K562 (cell line): Measurements from ENCODE around the gene RAI1. TPM values are rescaled to one million over a fixed set of nuclear protein-coding genes. Genes with fewer than 3 reads are reported as not detected.

ENCODE experiments used
- ATAC-seq: fragments of 200-7000 bp; cut with Tn5 transposase; 3 replicates; pipeline ENCODE4 v1.9.1; 2020; ENCODE audit warnings: moderate library complexity
- BruUV-seq: library from RNA; stranded (reverse); fragments of 400-500 nt; replicated peaks from 2 replicates; lab custom pipeline; 2021; lab: Mats Ljungman, UMichigan
- CTCF ChIA-PET: fragments of 300-600 bp; formaldehyde crosslinking; extraction: SDS; loops from one replicate; lab custom pipeline; 2021; ENCODE audit warnings: low intra/inter-chr PET ratio; lab: Yijun Ruan, JAX
- POLR2A ChIA-PET: fragments of 300-600, 350-650 bp; sonication (Branson Sonifier 250); formaldehyde crosslinking; extraction: SDS; loops from one replicate; lab custom pipeline; 2021; ENCODE audit warnings: antibody characterized with exemption, inconsistent platforms; lab: Yijun Ruan, JAX
- DNase-seq, 4 experiments: peaks; one replicate each; pipeline versions ENCODE4 v3.0.0 to v3.0.0-alpha.2; 2011 to 2018; ENCODE audit warnings: low spot score in 3 of 4, mixed read lengths in 3 of 4; ENCODE audit errors: extremely low read depth in 1 of 4
- FAIRE-seq: peaks from 2 replicates; lab custom pipeline; 2011; peaks lifted over from hg19 to GRCh38; lab: Jason Lieb, UNC
- H2AFZ ChIP-seq: 2 replicates; pipeline ENCODE4 v1.6.0; 2011; ENCODE audit warnings: low read depth, low read length, control low read depth, inconsistent platforms
- H3K27ac ChIP-seq: fragments of 200-600 bp; 3 replicates; pipeline ENCODE4 v1.8.0; 2011; ENCODE audit warnings: low read depth, mild to moderate bottlenecking, control low read depth, inconsistent platforms, low read length, moderate library complexity, mixed read lengths; ENCODE audit errors: extremely low read depth
- H3K27me3 ChIP-seq, 2 experiments: fragments of 300-600 bp in 1 of 2; 2 replicates in 1 of 2; 3 replicates in 1 of 2; pipeline versions ENCODE4 v1.6.0 to v1.8.0; 2011; ENCODE audit warnings: inconsistent platforms in 2 of 2, low read length in 2 of 2, mild to moderate bottlenecking in 1 of 2, mixed read lengths in 1 of 2, moderate library complexity in 1 of 2; ENCODE audit not compliant: control insufficient read depth in 2 of 2, insufficient read depth in 2 of 2
- H3K36me3 ChIP-seq: fragments of 300-600 bp; 3 replicates; pipeline ENCODE4 v1.8.0; 2011; ENCODE audit warnings: mild to moderate bottlenecking, low read length, inconsistent platforms; ENCODE audit not compliant: control insufficient read depth, insufficient read depth
- H3K4me1 ChIP-seq, 2 experiments: fragments of 200-600 bp in 1 of 2; replicated peaks in 1 of 2; 2 replicates in 1 of 2; 3 replicates in 1 of 2; pipeline versions ENCODE4 v1.5.1 to v1.8.0; 2011; ENCODE audit warnings: inconsistent platforms in 2 of 2, low read length in 2 of 2, mild to moderate bottlenecking in 1 of 2, mixed read lengths in 1 of 2, moderate library complexity in 1 of 2; ENCODE audit not compliant: control insufficient read depth in 2 of 2, insufficient read depth in 2 of 2
- H3K4me2 ChIP-seq: 2 replicates; pipeline ENCODE4 v1.6.1; 2011; ENCODE audit warnings: low read length, control low read depth, inconsistent platforms, mixed read lengths; ENCODE audit not compliant: insufficient read depth
- H3K4me3 ChIP-seq: fragments of 200-600 bp; sonication (generic), shearing (Covaris generic); 2 replicates; pipeline ENCODE4 v1.5.1; 2016; ENCODE audit warnings: control low read depth, inconsistent platforms
- H3K79me2 ChIP-seq: fragments of 200-600 bp; 3 replicates; pipeline ENCODE4 v1.8.0; 2011; ENCODE audit warnings: low read length, inconsistent platforms; ENCODE audit not compliant: control insufficient read depth, insufficient read depth
- H3K9ac ChIP-seq, 2 experiments: 2 replicates each; pipeline versions ENCODE4 v1.6.0 to v1.6.1; 2011; ENCODE audit warnings: low read depth in 2 of 2, low read length in 2 of 2, control low read depth in 1 of 2, inconsistent platforms in 1 of 2, mild to moderate bottlenecking in 1 of 2, mixed read lengths in 1 of 2; ENCODE audit not compliant: insufficient read depth in 1 of 2
- H3K9me1 ChIP-seq: one replicate; pipeline ENCODE4 v1.6.0; 2011; ENCODE audit warnings: inconsistent platforms, mild to moderate bottlenecking, low read length, moderate library complexity; ENCODE audit not compliant: control insufficient read depth, insufficient read depth
- H3K9me3 ChIP-seq: replicated peaks from 2 replicates; pipeline ENCODE4 v1.5.1; 2011; ENCODE audit warnings: low read depth, low read length, inconsistent platforms; ENCODE audit not compliant: control insufficient read depth, insufficient read depth
- H4K20me1 ChIP-seq: replicated peaks from 2 replicates; pipeline ENCODE4 v1.6.1; 2011; ENCODE audit warnings: low read length, inconsistent platforms, mixed read lengths; ENCODE audit not compliant: control insufficient read depth, insufficient read depth
- CCNT2 ChIP-seq: IDR thresholded peaks from 2 replicates; pipeline ENCODE4 v1.6.1; 2011; ENCODE audit warnings: borderline replicate concordance, low read depth, mild to moderate bottlenecking, moderate library complexity, mixed read lengths, low read length; ENCODE audit not compliant: insufficient read length; ENCODE audit errors: extremely low read depth
- FIP1L1 ChIP-seq: fragments of 200-400 bp; formaldehyde crosslinking; IDR thresholded peaks from 2 replicates; pipeline ENCODE4 v1.6.1; 2018; ENCODE audit warnings: mild to moderate bottlenecking, low read depth, low read length; ENCODE audit not compliant: poor library complexity, severe bottlenecking
- HDAC1 ChIP-seq, 2 experiments: fragments of 450-650 bp; IDR thresholded peaks; 2 replicates each; pipeline ENCODE4 v1.6.1; 2016 to 2017; ENCODE audit warnings: inconsistent platforms in 1 of 2, mild to moderate bottlenecking in 1 of 2, moderate library complexity in 1 of 2
- HMGN3 ChIP-seq: IDR thresholded peaks from 2 replicates; pipeline ENCODE4 v1.6.1; 2011; ENCODE audit warnings: borderline replicate concordance, low read depth, mild to moderate bottlenecking, mixed read lengths, low read length; ENCODE audit not compliant: insufficient read length; ENCODE audit errors: extremely low read depth
- NEUROD1 ChIP-seq: fragments of 150-350 bp; IDR thresholded peaks from 2 replicates; pipeline ENCODE4 v1.6.1; 2014; ENCODE audit warnings: borderline replicate concordance, low read length, low read depth; ENCODE audit not compliant: partially characterized antibody
- POLR2A ChIP-seq: fragments of 450-650 bp; conservative IDR thresholded peaks from 2 replicates; pipeline ENCODE4 v1.6.1; 2016
- POLR2AphosphoS2 ChIP-seq: IDR thresholded peaks from 2 replicates; pipeline ENCODE4 v1.6.1; 2012; ENCODE audit warnings: low read length, improper control_type of control experiment
- POLR2G ChIP-seq: fragments of 200-400 bp; formaldehyde crosslinking; IDR thresholded peaks from 2 replicates; pipeline ENCODE4 v1.6.1; 2017; ENCODE audit warnings: low read depth, mild to moderate bottlenecking, antibody characterized with exemption, low read length, moderate library complexity
- POLR3G ChIP-seq: IDR thresholded peaks from 2 replicates; pipeline ENCODE4 v1.6.1; 2011; ENCODE audit not compliant: insufficient read length, insufficient replicate concordance; ENCODE audit errors: extremely low read depth
- PTBP1 ChIP-seq: fragments of 200-400 bp; formaldehyde crosslinking; IDR thresholded peaks from 2 replicates; pipeline ENCODE4 v1.6.1; 2017; ENCODE audit warnings: low read depth, low read length
- RBM22 ChIP-seq: fragments of 200-400 bp; formaldehyde crosslinking; IDR thresholded peaks from 2 replicates; pipeline ENCODE4 v1.6.1; 2018; ENCODE audit warnings: low read length, low read depth; ENCODE audit not compliant: poor library complexity, severe bottlenecking
- SNAPC5 ChIP-seq: fragments of 250-450 bp; sonication (Bioruptor Pico); IDR thresholded peaks from 2 replicates; pipeline ENCODE4 v1.8.0; 2021; ENCODE audit warnings: moderate library complexity, mild to moderate bottlenecking, inconsistent platforms
- SUPT5H ChIP-seq: fragments of 450-650 bp; IDR thresholded peaks from 2 replicates; pipeline ENCODE4 v1.6.1; 2016
- TBP ChIP-seq: optimal IDR thresholded peaks from 2 replicates; pipeline ENCODE3; 2011; ENCODE audit warnings: low read depth, low read length, improper control_type of control experiment
- ZBTB33 ChIP-seq: sonication (generic); formaldehyde crosslinking; IDR thresholded peaks from 2 replicates; pipeline ENCODE4 v1.8.1; 2023; ENCODE audit warnings: mild to moderate bottlenecking, missing genetic modification reagents
- ZNF511 ChIP-seq: sonication (generic); formaldehyde crosslinking; IDR thresholded peaks from 2 replicates; pipeline ENCODE4 v1.8.0; 2022; ENCODE audit warnings: mild to moderate bottlenecking, missing genetic modification reagents
- WGBS: fragments of 100-300 bp; shearing (Covaris generic); methylation state at CpG from one replicate; pipeline ENCODE4 v1.1.6; 2016; ENCODE audit warnings: low coverage, mixed read lengths; ENCODE audit not compliant: insufficient coverage; ENCODE audit errors: missing lambda C conversion rate; 5-methylcytosine and 5-hydroxymethylcytosine counted together
- in situ Hi-C: fragments of 300-500 bp; cut with MboI; formaldehyde crosslinking; loops from 4 replicates; pipeline ENCODE4 v1.15.0; 2018; ENCODE audit warnings: inconsistent platforms, mixed read lengths
- intact Hi-C: fragments of 100-400 bp; cut with micrococcal nuclease; formaldehyde crosslinking; loops from 2 replicates; pipeline ENCODE4 v1.14.2; 2022
- polyA plus RNA-seq, 8 experiments: library from polyadenylated mRNA; depleted of rRNA in 4 of 8; stranded (reverse) in 5 of 8; unstranded in 3 of 8; fragments of >200 nt; fragmentation: Nextera tagmentation in 2 of 8; fragmentation: Illumina TruSeq in 1 of 8; extraction: Ambion mirVana in 2 of 8; extraction: Trizol in 1 of 8; gene quantifications; 2 replicates each; pipeline versions ENCODE4 v1.2.1 to v1.2.3, GENCODE V29; 2011 to 2014; ENCODE audit warnings: inconsistent platforms in 1 of 8, missing spikeins in 1 of 8
- total RNA-seq, 7 experiments: library from RNA; depleted of rRNA in 6 of 7; stranded (reverse); fragments of >200 nt in 6 of 7; fragmentation: Illumina TruSeq in 2 of 7; extraction: Trizol in 2 of 7; gene quantifications; 2 replicates each; pipeline versions ENCODE4 v1.2.1 to v1.2.3, GENCODE V29; 2011 to 2021; ENCODE audit warnings: low replicate concordance in 1 of 7

The RAI1 gene
- total and polyA plus RNA-seq, 9 of the 15 experiments (the other 6 are each of a cell fraction or from before 2014, with no cell fraction given), result 0.68 to 19.9 (median 5.5) TPM

- H3K9ac ChIP-seq, result no peak overlapping the region
- peak; percentile 17 for ATAC-seq
- H3K4me3 ChIP-seq, result no peak overlapping the region
- no peaks in the 10 kb centered on the region for H3K27me3 ChIP-seq
- H3K9me3 ChIP-seq, result no peaks in the 10 kb centered on the region
- intact Hi-C loops, result no loop called here
- no peak overlapping the region for H2AFZ ChIP-seq
- WGBS, result 92% methylated on average over 22 of the region's 68 CpGs
- no peaks in the 10 kb centered on the region for H3K9me1 ChIP-seq
- peak in 1 of 4 experiments; percentile 22 for DNase-seq
- CTCF ChIA-PET, result interaction anchor here (0.6 kb wide), 1 partner anchor 53 kb away, joined by 3 read pairs; no protein-coding TSS in a partner anchor
- no peak overlapping the region for H3K4me2 ChIP-seq
- in situ Hi-C loops, result no loop called here
- peaks cover 56% of the 10 kb centered on the region; the same call in 2 of the 3 replicates for H3K36me3 ChIP-seq
- FAIRE-seq, result no peak
- peaks cover under 1% of the 10 kb centered on the region for H4K20me1 ChIP-seq
- no peak overlapping the region for H3K27ac ChIP-seq
- H3K79me2 ChIP-seq, result no peaks in the 10 kb centered on the region; the same call in 2 of the 3 replicates
- peaks cover 6 to 71% of the 10 kb centered on the region in 2 experiments; a peak in 4 of 5 replicates for H3K4me1 ChIP-seq
- BruUV-seq, result no TSS peak
- POLR2A ChIA-PET, result interaction anchor here (1.4 to 1.5 kb wide), 2 partner anchors 10 to 12 kb away, joined by 3 to 4 read pairs; no protein-coding TSS in a partner anchor
- TF ChIP-seq POLR2A (peak; percentile 55), SUPT5H (peak; percentile 60; the same call in 1 of the 2 replicates), POLR2G (peak; percentile 79), RBM22 (peak; percentile 91), TBP (no peak), HDAC1 (IDR thresholded peaks at IDR 0.05) (no peak), PTBP1 (peak; percentile 30; the same call in 1 of the 2 replicates), POLR3G (no peak), HMGN3 (peak; percentile 37), FIP1L1 (peak; percentile 19), SNAPC5 (CRISPR knock-in tag) (no peak), ZNF511 (CRISPR knock-in tag) (no peak), CCNT2 (peak; percentile 52), POLR2AphosphoS2 (0 out of 2 replicates have a peak, but pooled peaks have one; percentile 49), ZBTB33 (CRISPR knock-in tag) (peak; percentile 98), NEUROD1 (peak; percentile 44)
Measured at GRCh38 chr17:17810084-17810894, 129.0 kb downstream of the RAI1 start.
